Measurements from ENCODE around the gene UGGT1.
"Not testable (repeated sequence)": the region's sequence is repeated elsewhere in the genome, so short reads cannot be mapped to it uniquely, and the experiment has no call there.

The UGGT1 gene

DNA sequence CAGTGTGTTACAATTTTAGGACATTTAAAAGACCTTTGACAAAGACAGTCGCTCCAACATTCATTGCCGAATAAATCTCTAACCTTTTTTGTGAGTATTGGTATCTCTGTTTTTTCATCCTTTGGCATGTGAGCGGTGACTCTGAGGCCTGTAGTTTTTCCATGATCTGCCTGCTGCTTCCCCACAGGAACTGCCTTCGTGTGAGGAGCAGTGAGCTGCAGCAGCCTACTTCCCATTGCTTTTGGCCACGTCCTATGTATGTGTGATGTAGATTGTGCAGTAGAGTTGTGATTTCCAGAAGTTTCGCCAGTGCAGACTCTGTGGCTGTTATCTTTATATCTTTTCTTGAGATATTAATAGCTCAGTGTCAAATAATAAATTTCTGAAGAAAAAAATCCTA lies 79.8 kb downstream of the UGGT1 start:
- no peak for DNase-seq (ENCODE audit: low spot score)

- no peak for DNase-seq (ENCODE audit: low spot score)
Observed at GRCh38 chr2:128172191-128172590, 81.2 kb downstream of the UGGT1 start.

GRCh38 chr2:128174067-128174466 lies 83.1 kb downstream of the UGGT1 start:
- DNase-seq (ENCODE audit: low spot score) = not testable (repeated sequence)

GRCh38 chr2:128177315-128177714 lies 86.3 kb downstream of the UGGT1 start:
- no peak for DNase-seq (ENCODE audit: low spot score)

- DNase-seq (ENCODE audit: low spot score) = no peak
Observed at GRCh38 chr2:128178149-128178649, 87.2 kb downstream of the UGGT1 start.

GRCh38 chr2:128178650-128179460 lies 87.9 kb downstream of the UGGT1 start:
- peak; percentile 88 for DNase-seq (ENCODE audit: low spot score)

DNA sequence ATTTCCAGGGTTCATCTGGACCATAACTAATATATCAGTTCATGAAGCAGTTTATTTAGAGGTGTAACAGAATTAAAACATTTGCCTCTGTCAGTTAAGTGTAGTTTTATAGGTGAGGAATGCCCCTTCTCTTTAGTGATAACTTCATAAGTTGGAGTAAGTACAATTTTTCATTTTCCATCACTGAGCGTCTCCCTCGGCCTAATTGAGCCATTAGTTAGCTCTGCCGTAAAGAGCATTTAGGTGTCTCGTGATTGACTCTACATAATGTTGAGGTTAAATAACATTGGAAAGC lies 88.4 kb downstream of the UGGT1 start:
- no peak for DNase-seq (ENCODE audit: low spot score)

DNA sequence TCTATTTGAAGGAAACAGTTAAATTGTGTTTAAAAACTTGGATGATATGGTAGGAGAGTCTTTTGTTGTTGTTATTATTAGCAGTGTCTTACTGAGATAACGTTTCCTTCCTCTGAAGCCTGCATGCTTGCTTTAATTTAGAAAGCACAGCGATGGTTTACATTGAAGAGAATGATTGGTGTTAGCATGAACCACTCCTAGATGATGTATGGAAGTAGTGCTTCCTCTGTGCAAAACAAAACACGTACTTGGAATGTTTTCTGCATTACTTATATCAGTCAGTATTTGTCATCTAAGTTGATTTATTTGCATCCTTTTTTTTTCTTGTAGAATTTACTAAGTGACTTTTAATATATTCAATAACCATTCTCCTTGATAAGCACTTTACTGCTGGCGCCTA lies 89.0 kb downstream of the UGGT1 start:
- DNase-seq (ENCODE audit: low spot score) = no peak

DNA sequence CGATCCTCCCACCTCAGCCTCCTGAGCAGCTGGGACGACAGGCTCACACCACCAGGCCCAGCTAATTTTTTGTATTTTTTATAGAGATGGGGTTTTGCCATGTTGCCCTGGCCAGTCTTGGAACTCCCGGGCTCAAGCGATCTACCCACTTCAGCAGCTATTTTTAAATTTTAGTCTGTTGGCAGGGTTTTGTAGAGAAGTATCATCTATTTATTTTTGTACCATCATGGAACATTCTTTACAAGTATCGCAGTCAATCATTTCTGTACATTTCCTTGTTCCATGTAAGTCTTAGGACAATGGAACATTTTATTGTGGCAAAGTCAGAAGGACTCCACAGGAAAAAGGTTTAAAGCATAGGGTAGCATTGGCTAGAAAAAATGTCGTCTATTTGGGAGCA lies 94.6 kb downstream of the UGGT1 start:
- no peak for DNase-seq (ENCODE audit: low spot score)

DNA sequence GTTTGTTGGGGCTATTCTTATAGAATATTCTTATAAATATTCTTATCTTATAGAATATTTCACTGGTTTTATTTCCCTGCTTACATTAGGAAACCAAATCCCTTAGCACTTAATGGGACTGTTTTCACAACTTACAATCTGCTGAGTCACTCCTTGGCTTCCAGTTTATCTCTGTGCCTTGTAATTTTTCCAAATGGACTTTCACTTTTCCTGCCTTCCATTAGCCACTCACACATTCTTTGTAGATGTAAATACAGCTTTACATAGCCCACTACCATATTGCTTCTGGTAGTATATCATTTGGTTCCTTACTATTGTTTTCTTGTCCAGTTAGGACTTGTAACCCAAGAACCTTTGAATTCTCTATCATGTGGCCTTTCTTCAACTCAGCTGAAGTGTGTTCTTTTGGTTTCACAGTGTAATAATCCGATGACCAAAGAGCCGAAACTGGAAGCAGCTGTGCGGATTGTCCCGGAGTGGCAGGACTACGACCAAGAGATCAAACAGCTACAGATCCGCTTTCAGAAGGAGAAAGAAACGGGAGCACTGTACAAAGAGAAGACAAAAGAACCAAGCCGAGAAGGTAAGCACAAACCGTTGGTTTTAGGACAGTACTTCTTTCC lies 96.1 kb downstream of the UGGT1 start:
- peak; percentile 58 for DNase-seq (ENCODE audit: low spot score)

DNA sequence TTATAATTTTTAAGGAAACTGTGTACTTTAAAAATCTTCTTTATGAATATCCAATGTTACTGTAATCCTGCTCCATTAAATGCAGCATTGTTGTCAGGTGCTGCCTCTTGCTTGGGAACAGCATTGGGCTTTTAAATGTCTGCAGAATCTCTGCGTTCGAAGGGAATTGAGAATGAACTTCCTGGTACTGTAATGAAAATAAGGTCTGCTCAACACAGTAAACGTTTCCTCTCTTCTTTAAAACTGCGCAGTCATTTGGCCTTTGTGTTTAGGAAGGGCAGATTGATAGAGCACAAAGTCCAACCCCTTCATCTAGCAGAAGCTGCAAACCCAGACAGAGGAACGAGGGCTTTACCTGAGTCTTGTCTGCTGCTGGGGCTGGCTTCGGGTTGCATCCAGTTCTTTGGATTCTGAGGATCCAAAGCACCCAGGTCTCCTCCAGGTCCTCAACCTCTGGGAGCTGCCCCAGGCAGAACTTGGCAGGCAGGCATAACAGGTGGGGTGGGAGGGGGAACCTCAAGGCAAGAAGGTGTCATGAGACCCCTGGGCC lies 104.5 kb downstream of the UGGT1 start:
- no peak for DNase-seq (ENCODE audit: low spot score)

- DNase-seq (ENCODE audit: low spot score) = no peak
Observed at GRCh38 chr2:128196026-128196425, 105.0 kb downstream of the UGGT1 start.

DNA sequence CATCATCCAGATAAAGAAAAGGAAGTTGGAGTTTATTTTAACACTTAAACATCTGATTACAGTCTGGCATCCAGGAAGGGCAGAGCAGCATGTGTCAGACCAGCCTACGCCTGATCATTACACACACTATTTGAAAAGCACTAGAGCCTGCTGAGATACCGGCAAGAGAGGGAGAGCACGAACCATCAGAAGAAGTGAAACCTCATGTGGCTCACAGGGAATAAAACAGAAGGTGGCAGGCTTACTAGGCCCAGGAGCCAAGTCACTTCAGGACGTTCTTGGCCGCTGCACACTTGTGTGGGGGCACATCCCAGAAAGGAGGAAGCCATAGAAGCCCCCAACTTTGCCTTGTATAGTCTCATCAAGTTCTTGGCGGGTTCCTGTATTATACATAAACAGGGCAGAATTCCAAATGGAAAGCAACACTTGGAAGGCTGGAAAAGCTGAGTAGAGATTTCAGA lies 105.5 kb downstream of the UGGT1 start:
- DNase-seq (ENCODE audit: low spot score) = peak; percentile 54

- DNase-seq (ENCODE audit: low spot score) = no peak
Observed at GRCh38 chr2:128197059-128197458, 106.1 kb downstream of the UGGT1 start.

GRCh38 chr2:128198656-128199055 lies 107.7 kb downstream of the UGGT1 start:
- DNase-seq (ENCODE audit: low spot score) = no peak

- no peak for DNase-seq (ENCODE audit: low spot score)
Observed at GRCh38 chr2:128199141-128199540, 108.1 kb downstream of the UGGT1 start.

- no peak for DNase-seq (ENCODE audit: low spot score)
Observed at GRCh38 chr2:128202791-128203190, 111.8 kb downstream of the UGGT1 start.

- DNase-seq (ENCODE audit: low spot score) = no peak
Observed at GRCh38 chr2:128206245-128206644, 115.2 kb downstream of the UGGT1 start.

GRCh38 chr2:128208023-128208422 lies 117.0 kb downstream of the UGGT1 start:
- DNase-seq (ENCODE audit: low spot score) = no peak

DNA sequence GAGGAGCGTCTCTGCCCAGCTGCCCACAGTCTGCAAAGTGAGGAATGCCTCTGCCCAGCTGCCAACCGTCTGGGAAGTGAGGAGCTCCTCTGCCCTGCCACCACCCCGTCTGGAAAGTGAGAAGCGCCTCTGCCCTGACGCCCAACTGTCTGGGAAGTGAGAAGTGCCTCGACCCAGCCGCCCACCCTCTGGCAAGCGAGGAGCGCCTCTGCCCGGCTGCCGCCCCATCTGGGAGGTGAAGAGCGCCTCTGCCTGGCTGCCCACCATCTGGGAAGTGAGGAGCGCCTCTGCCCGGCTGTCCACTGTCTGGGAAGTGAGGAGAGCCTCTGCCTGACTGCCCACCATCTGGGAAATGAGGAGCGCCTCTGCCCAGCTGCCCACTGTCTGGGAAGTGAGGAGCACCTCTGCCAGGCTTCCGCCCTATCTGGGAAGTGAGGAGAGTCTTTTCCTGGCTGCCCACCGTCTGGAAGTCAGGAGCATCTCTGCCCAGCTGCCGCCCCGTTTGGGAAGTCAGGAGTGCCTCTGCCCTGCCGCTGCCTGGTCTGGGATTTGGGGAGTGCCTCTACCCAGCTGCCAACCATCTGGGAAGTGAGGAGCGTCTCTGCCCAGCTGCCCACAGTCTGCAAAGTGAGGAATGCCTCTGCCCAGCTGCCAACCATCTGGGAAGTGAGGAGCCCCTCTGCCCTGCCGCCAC lies 117.8 kb downstream of the UGGT1 start:
- DNase-seq (ENCODE audit: low spot score) = not testable (repeated sequence)

DNA sequence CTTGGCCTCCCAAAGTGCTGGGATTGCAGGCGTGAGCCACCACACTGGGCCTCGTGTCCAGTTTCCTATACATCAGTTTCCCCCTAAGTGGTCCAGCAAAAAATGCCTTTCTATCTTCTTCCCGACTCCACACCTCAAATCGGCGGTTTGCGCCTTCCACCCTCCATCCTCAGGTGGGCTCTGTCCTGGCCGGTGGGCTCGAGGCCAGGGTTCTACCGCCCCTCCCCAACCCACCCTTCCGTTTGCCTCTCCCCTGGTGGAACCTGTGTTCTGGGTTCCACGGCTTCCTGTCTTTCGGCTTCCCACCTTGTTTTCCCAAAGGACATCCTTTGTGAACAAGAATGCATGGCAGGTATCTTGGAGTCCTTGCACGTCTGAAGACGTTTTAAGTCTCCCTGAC lies 123.3 kb downstream of the UGGT1 start:
- no peak for DNase-seq (ENCODE audit: low spot score)

GRCh38 chr2:128214866-128215460 lies 124.0 kb downstream of the UGGT1 start:
- no peak for DNase-seq (ENCODE audit: low spot score)
